ENCODE data around the gene LIPC. TPM values are rescaled to one million over a fixed set of nuclear protein-coding genes. Genes with fewer than 3 reads are reported as not detected.
A peak's percentile ranks its signal among the peaks of the same experiment; 100 is the strongest.

The LIPC gene
- polyA plus RNA-seq, 2 of the 4 experiments (the other 2 are of a cell fraction) = 0.13 to 0.30 TPM

- Histone ChIP-seq H3K4me1 (no peaks in the 10 kb centered on the region), H3K4me3 (no peak overlapping the region), H3K4me2 (no peak overlapping the region), H3K27ac (peak overlapping the region in 1 of 2 experiments; percentile 37; a peak in 2 of 6 replicates), H3K9me3 (peaks cover under 1% of the 10 kb centered on the region; the same call in 1 of the 3 replicates)
- TF ChIP-seq RAD21 (conservative IDR thresholded peaks at IDR 0.05 in 1 of 2, IDR thresholded peaks at IDR 0.05 in 1 of 2) = no peak
- TF ChIP-seq USF2 (IDR thresholded peaks at IDR 0.05) = no peak
- no peak for TF ChIP-seq KDM5A (IDR thresholded peaks at IDR 0.05)
- no peak for TF ChIP-seq ZNF302 (CRISPR knock-in tag; IDR thresholded peaks at IDR 0.05)
- TF ChIP-seq NFE2L2 (conservative IDR thresholded peaks at IDR 0.05; ENCODE audit: low read length) = no peak
- no peak for TF ChIP-seq FOXS1 (CRISPR knock-in tag; IDR thresholded peaks at IDR 0.05)
- ATAC-seq (no peak), FAIRE-seq (no peak), DNase-seq (ENCODE audit: low read depth in 1 of 2, low spot score in 1 of 2) (no peak)
- ChIA-PET POLR2A (no interaction called here), CTCF (interaction anchor here (1.2 kb wide), 1 partner anchor 174 kb away, joined by 4 read pairs; no protein-coding TSS in a partner anchor)
- WGBS (ENCODE audit: missing lambda C conversion rate) = 73% methylated on average over 3 of the region's 3 CpGs
Measured at GRCh38 chr15:58483376-58483775, 51.6 kb downstream of the LIPC start.

- no peak overlapping the region for H3K4me3 ChIP-seq
- no peak overlapping the region for H3K27ac ChIP-seq
- TF ChIP-seq HMGXB4 (CRISPR knock-in tag; IDR thresholded peaks at IDR 0.05; ENCODE audit: borderline replicate concordance) (no peak), KDM1A (IDR thresholded peaks at IDR 0.05; ENCODE audit: low read depth) (no peak), ATOH8 (CRISPR knock-in tag; IDR thresholded peaks at IDR 0.05; ENCODE audit: low read depth) (no peak), TP53 (CRISPR knock-in tag; IDR thresholded peaks at IDR 0.05) (no peak), E2F6 (IDR thresholded peaks at IDR 0.05; ENCODE audit: borderline replicate concordance, low read depth) (no peak), JUNB (IDR thresholded peaks at IDR 0.05) (no peak), FOSB (CRISPR knock-in tag; IDR thresholded peaks at IDR 0.05) (no peak), ZSCAN20 (CRISPR knock-in tag; IDR thresholded peaks at IDR 0.05) (no peak), CBX2 (IDR thresholded peaks at IDR 0.05; ENCODE audit: borderline replicate concordance, low read depth) (no peak), RAD21 (conservative IDR thresholded peaks at IDR 0.05 in 1 of 2, IDR thresholded peaks at IDR 0.05 in 1 of 2) (no peak), SMC3 (IDR thresholded peaks at IDR 0.05) (no peak), RCOR1 (IDR thresholded peaks at IDR 0.05; ENCODE audit: low read depth, low read length) (no peak), RFX5 (IDR thresholded peaks at IDR 0.05) (no peak), CHD2 (IDR thresholded peaks at IDR 0.05; ENCODE audit: low read length, partially characterized antibody) (no peak), ZFP36 (IDR thresholded peaks at IDR 0.05; ENCODE audit: borderline replicate concordance, partially characterized antibody) (no peak), TFCP2L1 (CRISPR knock-in tag; IDR thresholded peaks at IDR 0.05) (no peak), PBX3 (IDR thresholded peaks at IDR 0.05) (no peak), HES2 (IDR thresholded peaks at IDR 0.05) (no peak), CBX8 (IDR thresholded peaks at IDR 0.05) (no peak)
- no peak for ATAC-seq
- peaks cover 17% of the 10 kb centered on the region for H3K9me3 ChIP-seq
- CTCF ChIA-PET = no interaction called here
- WGBS (ENCODE audit: missing lambda C conversion rate) = 76% methylated on average over 13 of the region's 13 CpGs
- no peak for FAIRE-seq
- POLR2A ChIA-PET = interaction anchor here (0.5 kb wide), 1 partner anchor 14 kb away, joined by 3 read pairs; no protein-coding TSS in a partner anchor
- H3K4me1 ChIP-seq = no peaks in the 10 kb centered on the region
- DNase-seq (ENCODE audit: low read depth in 1 of 2, low spot score in 1 of 2) = no peak
- no peak overlapping the region for H3K4me2 ChIP-seq
Measured at GRCh38 chr15:58484791-58485600, 53.2 kb downstream of the LIPC start.
